Duodenal mucosa (tissue), 2 donors: Measurements from ENCODE around the gene ARHGAP28.

Experiments
- H3K27ac ChIP-seq: one replicate; pipeline ENCODE4 v1.7.0; 2013; ENCODE audit warnings: low read depth, low read length
- H3K27me3 ChIP-seq, 2 donors: one replicate each; pipeline ENCODE4 v1.7.0; 2013; ENCODE audit warnings: low read length in 2 of 2, control low read depth in 1 of 2; ENCODE audit not compliant: insufficient read depth in 2 of 2, control insufficient read depth in 1 of 2
- H3K36me3 ChIP-seq, 2 donors: one replicate each; pipeline ENCODE4 v1.7.0; 2013; ENCODE audit warnings: low read length in 2 of 2, control low read depth in 1 of 2; ENCODE audit not compliant: insufficient read depth in 2 of 2, control insufficient read depth in 1 of 2
- H3K4me1 ChIP-seq, 2 donors: one replicate each; pipeline ENCODE4 v1.7.0; 2013; ENCODE audit warnings: low read length in 2 of 2, control low read depth in 1 of 2; ENCODE audit not compliant: insufficient read depth in 2 of 2, control insufficient read depth in 1 of 2
- H3K4me3 ChIP-seq, 2 donors: one replicate each; pipeline ENCODE4 v1.7.0; 2013; ENCODE audit warnings: low read length in 2 of 2, low read depth in 1 of 2
- H3K9ac ChIP-seq, 2 donors: one replicate each; pipeline ENCODE4 v1.7.0; 2013; ENCODE audit warnings: low read length in 2 of 2, low read depth in 1 of 2
- H3K9me3 ChIP-seq, 2 donors: one replicate each; pipeline ENCODE4 v1.7.0; 2013; ENCODE audit warnings: low read length in 2 of 2, control low read depth in 1 of 2; ENCODE audit not compliant: control insufficient read depth in 1 of 2

ARHGAP28 gene

GRCh38 chr18:6878556-6879297, 149.2 kb downstream of the ARHGAP28 start:
- H3K9me3 ChIP-seq = no peaks in the 10 kb centered on the region
- no peaks in the 10 kb centered on the region for H3K4me1 ChIP-seq
- H3K9ac ChIP-seq = no peak overlapping the region
- no peak overlapping the region for H3K27ac ChIP-seq
- no peak overlapping the region for H3K4me3 ChIP-seq
- H3K27me3 ChIP-seq = no peaks in the 10 kb centered on the region
- H3K36me3 ChIP-seq = no peaks in the 10 kb centered on the region

DNA sequence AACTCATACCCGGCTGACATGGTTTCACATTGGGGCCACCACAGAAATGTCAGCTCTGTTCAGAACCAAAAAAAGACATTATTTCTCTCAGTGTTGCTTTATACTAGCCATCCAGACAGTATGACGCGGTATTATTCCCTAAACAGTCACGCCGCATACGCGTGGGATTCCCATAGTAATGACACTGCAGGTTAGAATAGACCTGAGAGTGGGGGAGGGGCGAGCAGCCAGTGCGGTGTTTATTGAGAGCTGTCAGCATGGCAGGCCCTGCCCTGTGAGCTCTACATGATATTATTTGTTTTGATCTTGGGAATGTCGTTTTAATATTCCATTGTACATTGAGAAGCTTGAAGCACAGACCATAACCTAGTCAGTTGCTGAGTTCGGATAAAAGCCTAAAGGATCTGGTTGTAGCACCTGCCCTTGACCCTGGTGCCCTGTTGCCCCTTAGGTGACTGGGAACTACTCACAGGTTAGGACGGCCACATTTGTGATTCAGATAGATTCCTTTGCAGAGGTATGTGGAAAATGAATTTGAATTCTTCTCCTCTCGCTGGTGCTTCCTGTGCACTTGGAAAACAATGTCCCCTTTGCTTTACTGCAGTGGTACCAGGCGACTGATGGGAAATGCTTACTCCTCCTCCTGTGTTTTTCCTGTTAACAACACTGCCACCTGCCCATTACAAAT, 150.1 kb downstream of the ARHGAP28 start:
- Histone ChIP-seq H3K27ac (no peak overlapping the region), H3K27me3 (no peaks in the 10 kb centered on the region), H3K36me3 (no peaks in the 10 kb centered on the region), H3K4me1 (no peaks in the 10 kb centered on the region), H3K9ac (no peak overlapping the region), H3K4me3 (no peak overlapping the region), H3K9me3 (no peaks in the 10 kb centered on the region)

DNA sequence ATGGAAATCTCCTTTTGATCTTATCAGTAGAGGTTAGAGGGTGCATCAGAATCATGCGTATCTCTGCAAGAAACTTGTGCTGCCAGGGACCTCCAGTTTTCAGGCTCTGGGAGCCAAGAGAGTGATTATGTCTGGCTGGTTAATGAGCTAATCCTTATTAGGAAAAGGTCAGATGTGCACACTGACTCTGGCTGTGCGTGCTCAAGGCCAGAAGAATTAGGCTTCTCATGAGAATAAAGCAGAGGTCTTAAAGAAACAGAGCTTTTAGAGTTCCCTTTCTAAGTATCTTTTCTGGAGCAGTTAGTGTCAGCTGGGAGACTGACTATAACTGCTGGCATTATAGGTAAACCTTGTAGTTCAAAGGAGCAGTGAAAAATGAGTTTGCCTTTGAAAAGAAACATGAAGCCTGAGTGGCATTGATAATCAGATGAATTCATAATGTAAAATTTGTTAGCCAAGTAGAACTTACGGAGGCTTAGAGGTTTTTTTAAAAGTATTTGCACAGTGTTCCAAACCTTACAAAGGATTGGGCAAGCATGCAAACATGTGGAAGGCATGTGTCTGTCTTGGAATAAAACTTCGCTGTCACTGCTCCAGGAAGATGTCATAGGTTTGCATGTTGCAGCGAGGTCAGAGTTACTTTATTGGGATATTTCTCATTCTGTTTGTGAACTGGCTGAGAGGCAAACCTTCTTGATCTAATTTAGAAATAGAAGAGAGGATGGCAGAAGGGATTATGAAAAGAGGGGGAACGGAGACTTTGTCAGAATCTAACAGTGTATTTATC, 151.7 kb downstream of the ARHGAP28 start:
- no peaks in the 10 kb centered on the region for H3K9me3 ChIP-seq
- H3K4me1 ChIP-seq = no peaks in the 10 kb centered on the region
- no peak overlapping the region for H3K27ac ChIP-seq
- H3K27me3 ChIP-seq = no peaks in the 10 kb centered on the region
- H3K36me3 ChIP-seq = no peaks in the 10 kb centered on the region
- H3K9ac ChIP-seq = no peak overlapping the region
- no peak overlapping the region for H3K4me3 ChIP-seq

GRCh38 chr18:6882401-6882800, 152.9 kb downstream of the ARHGAP28 start:
- Histone ChIP-seq H3K4me1 (no peaks in the 10 kb centered on the region), H3K27ac (no peak overlapping the region), H3K27me3 (no peaks in the 10 kb centered on the region), H3K9me3 (no peaks in the 10 kb centered on the region), H3K36me3 (no peaks in the 10 kb centered on the region), H3K4me3 (no peak overlapping the region), H3K9ac (no peak overlapping the region)

DNA sequence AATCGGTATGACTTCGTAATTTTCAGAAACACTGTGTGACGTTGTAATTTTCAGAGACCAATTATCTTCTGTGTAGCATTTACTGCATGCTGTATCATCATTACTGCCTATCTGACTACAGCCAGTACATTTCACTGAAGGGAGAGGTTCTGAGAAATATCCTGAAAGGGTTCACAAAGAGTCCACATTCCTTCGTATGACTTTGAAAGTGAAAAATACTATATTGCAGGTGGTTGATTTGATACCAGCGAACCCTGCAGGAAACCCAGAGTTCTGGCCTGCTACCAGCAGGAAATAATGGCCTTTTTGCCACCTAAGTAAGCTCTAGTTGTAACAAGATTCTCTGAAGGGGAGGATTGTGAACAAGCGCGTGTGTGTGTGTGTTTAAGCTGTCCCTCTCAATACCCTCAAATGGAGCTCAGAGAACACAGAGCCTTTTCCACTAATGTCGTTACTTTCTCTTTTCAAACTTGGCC, 155.5 kb downstream of the ARHGAP28 start:
- Histone ChIP-seq H3K9me3 (no peaks in the 10 kb centered on the region), H3K4me3 (no peak overlapping the region), H3K9ac (no peak overlapping the region), H3K4me1 (no peaks in the 10 kb centered on the region), H3K36me3 (peaks cover 0 to 4% of the 10 kb centered on the region in 2 donors), H3K27me3 (no peaks in the 10 kb centered on the region), H3K27ac (no peak overlapping the region)

DNA sequence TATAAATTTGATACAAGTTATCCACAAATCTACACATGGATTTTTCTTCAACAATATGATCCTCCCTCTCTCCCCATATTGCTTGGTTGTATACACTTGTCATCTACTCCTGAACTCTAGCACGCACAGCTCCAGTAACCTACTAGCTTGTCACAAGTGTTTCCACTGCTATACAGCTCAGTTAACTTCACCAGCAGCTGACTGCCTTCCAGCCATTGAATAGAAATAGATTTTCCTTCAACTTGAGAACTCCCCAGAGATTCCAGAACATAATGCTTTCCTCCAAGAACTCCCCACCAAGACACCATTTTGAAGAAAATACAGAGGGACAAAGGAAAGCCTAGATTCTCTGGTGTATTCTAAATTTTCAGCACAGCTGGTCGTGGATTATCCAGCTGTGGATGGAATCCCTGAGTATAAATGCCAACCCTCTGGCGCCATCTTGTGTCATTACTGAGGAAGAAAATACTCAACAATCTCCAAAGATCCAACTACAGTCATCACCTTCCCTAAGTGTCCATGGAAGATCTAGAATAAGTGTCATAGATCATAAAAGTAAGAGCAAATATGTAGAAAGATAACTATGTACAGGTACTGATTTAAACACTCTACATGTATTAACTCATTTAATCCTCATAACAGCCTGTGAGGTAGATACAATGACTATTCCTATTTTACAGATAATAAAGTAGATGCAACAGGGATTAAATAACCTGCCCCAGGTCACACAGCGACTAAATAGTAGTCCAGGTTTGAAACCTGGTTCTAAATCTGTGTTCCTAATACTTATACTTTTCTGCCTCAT, 156.7 kb downstream of the ARHGAP28 start:
- H3K9me3 ChIP-seq = no peaks in the 10 kb centered on the region
- H3K36me3 ChIP-seq = peaks cover 0 to 4% of the 10 kb centered on the region in 2 donors
- no peaks in the 10 kb centered on the region for H3K27me3 ChIP-seq
- no peaks in the 10 kb centered on the region for H3K4me1 ChIP-seq
- no peak overlapping the region for H3K27ac ChIP-seq
- H3K9ac ChIP-seq = no peak overlapping the region
- no peak overlapping the region for H3K4me3 ChIP-seq

GRCh38 chr18:6886797-6887330, 157.3 kb downstream of the ARHGAP28 start:
- no peak overlapping the region for H3K4me3 ChIP-seq
- no peak overlapping the region for H3K27ac ChIP-seq
- H3K27me3 ChIP-seq = no peaks in the 10 kb centered on the region
- H3K9ac ChIP-seq = no peak overlapping the region
- H3K36me3 ChIP-seq = peaks cover 0 to 4% of the 10 kb centered on the region in 2 donors
- H3K4me1 ChIP-seq = no peaks in the 10 kb centered on the region
- no peaks in the 10 kb centered on the region for H3K9me3 ChIP-seq

- no peaks in the 10 kb centered on the region for H3K4me1 ChIP-seq
- H3K27me3 ChIP-seq = no peaks in the 10 kb centered on the region
- H3K9ac ChIP-seq = no peak overlapping the region
- H3K27ac ChIP-seq = no peak overlapping the region
- no peak overlapping the region for H3K4me3 ChIP-seq
- H3K36me3 ChIP-seq = peaks cover 0 to 4% of the 10 kb centered on the region in 2 donors
- no peaks in the 10 kb centered on the region for H3K9me3 ChIP-seq
Measured at GRCh38 chr18:6891788-6892187, 162.3 kb downstream of the ARHGAP28 start.

DNA sequence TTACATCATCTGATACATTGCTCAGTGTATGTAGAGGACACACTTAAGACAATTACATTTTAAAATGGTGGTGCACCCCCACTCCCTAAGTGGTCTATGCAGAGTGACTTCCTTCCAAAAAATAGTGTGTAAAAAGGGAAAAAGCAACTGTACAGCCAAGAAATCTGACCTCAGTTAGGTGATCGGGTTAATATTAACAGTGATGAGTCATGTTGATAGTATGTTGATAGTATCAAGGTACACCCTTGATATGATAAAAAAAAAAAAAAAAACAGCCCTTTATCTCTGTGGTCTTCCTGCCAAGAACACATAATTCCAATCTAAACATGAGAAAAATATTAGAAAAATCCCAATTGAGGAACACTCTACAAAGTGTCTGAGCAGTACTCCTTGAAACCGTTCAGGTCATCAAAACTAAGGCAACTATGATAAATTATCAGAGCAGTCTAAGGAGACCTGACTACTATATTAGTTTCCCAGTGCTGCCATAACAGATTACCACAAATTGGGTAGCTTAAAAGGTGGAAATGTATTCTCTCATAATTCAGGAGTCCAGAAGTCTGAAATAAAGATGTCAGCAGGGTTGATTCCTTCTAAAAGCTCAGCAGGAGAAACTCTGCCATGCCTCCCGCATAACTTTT, 171.9 kb downstream of the ARHGAP28 start:
- Histone ChIP-seq H3K9ac (no peak overlapping the region), H3K36me3 (peaks cover 0 to 6% of the 10 kb centered on the region in 2 donors), H3K27me3 (no peaks in the 10 kb centered on the region), H3K4me1 (peaks cover 0 to 5% of the 10 kb centered on the region in 2 donors), H3K9me3 (peaks cover 3 to 4% of the 10 kb centered on the region in 2 donors), H3K4me3 (no peak overlapping the region), H3K27ac (no peak overlapping the region)
